22Rv1 (cell line): ENCODE measurements around the gene AFG1L.

Experiments used
- CTCF ChIP-seq: fragments of 450-650 bp; IDR thresholded peaks from 2 replicates; pipeline ENCODE4 v1.5.1; 2017; ENCODE audit warnings: mild to moderate bottlenecking
- ZFX ChIP-seq: fragments of 450-650 bp; IDR thresholded peaks from 2 replicates; pipeline ENCODE4 v1.6.1; 2017; ENCODE audit warnings: antibody characterized with exemption, borderline replicate concordance

- TF ChIP-seq CTCF (no peak), ZFX (no peak)
Observed at GRCh38 chr6:108524528-108525248, 229.8 kb downstream of the AFG1L start.
